H1 (cell line): Measurements from ENCODE around the gene DOCK9. TPM values are rescaled to one million over a fixed set of nuclear protein-coding genes. Genes with fewer than 3 reads are reported as not detected.

Experiments used
- CTCF ChIA-PET: fragments of 300-600 bp; sonication (Branson Sonifier 250); formaldehyde crosslinking; loops from one replicate; lab custom pipeline; 2021; ENCODE audit not compliant: partially characterized antibody; lab: Charles Lee
- POLR2A ChIA-PET: fragments of 300-600 bp; sonication (Branson Sonifier 250); formaldehyde crosslinking; loops from one replicate; lab custom pipeline; 2021; ENCODE audit warnings: inconsistent platforms; ENCODE audit not compliant: partially characterized antibody; lab: Charles Lee
- DNase-seq, 2 experiments: peaks; one replicate each; pipeline versions ENCODE4 v3.0.0 to v3.0.0-alpha.2; 2010 to 2022; ENCODE audit warnings: low spot score in 2 of 2, low read depth in 1 of 2, mixed read lengths in 1 of 2
- FAIRE-seq: peaks from 2 replicates; lab custom pipeline; 2011; peaks lifted over from hg19 to GRCh38; lab: Jason Lieb, UNC
- H2AFZ ChIP-seq: 2 replicates; pipeline ENCODE4 v1.8.1; 2012; ENCODE audit warnings: low read length, inconsistent platforms
- H2AK5ac ChIP-seq: 2 replicates; pipeline ENCODE4 v1.6.1; 2013; ENCODE audit warnings: low read depth, low read length
- H2BK120ac ChIP-seq: replicated peaks from 2 replicates; pipeline ENCODE3; 2013; ENCODE audit warnings: low read depth, low read length, inconsistent platforms
- H2BK12ac ChIP-seq: 2 replicates; pipeline ENCODE4 v1.6.1; 2013; ENCODE audit warnings: low read depth, low read length
- H2BK15ac ChIP-seq: 2 replicates; pipeline ENCODE4 v1.6.1; 2013; ENCODE audit warnings: low read length
- H2BK20ac ChIP-seq: 2 replicates; pipeline ENCODE4 v1.6.1; 2013; ENCODE audit warnings: low read length
- H2BK5ac ChIP-seq: 2 replicates; pipeline ENCODE4 v1.6.1; 2013; ENCODE audit warnings: low read depth, low read length
- H3K14ac ChIP-seq: 2 replicates; pipeline ENCODE4 v1.6.1; 2013; ENCODE audit warnings: inconsistent platforms; ENCODE audit not compliant: insufficient read length
- H3K18ac ChIP-seq: 2 replicates; pipeline ENCODE4 v1.6.1; 2013; ENCODE audit warnings: low read length; ENCODE audit errors: extremely low read depth
- H3K23ac ChIP-seq: 2 replicates; pipeline ENCODE4 v1.6.1; 2013; ENCODE audit warnings: inconsistent platforms; ENCODE audit not compliant: insufficient read length
- H3K23me2 ChIP-seq: 2 replicates; pipeline ENCODE4 v1.6.1; 2013; ENCODE audit warnings: low read depth, low read length
- H3K27ac ChIP-seq: 2 replicates; pipeline ENCODE4 v1.6.1; 2011; ENCODE audit warnings: low read depth, low read length, inconsistent platforms
- H3K27me3 ChIP-seq, 4 experiments: replicated peaks in 1 of 4; 1 replicate in 1 of 4; 2 replicates in 3 of 4; pipeline versions ENCODE4 v1.6.1 to v1.8.1; 2011 to 2013; ENCODE audit warnings: low read length in 3 of 4, mild to moderate bottlenecking in 3 of 4, inconsistent platforms in 2 of 4, mixed read lengths in 2 of 4, moderate library complexity in 1 of 4; ENCODE audit not compliant: control insufficient read depth in 3 of 4, insufficient read depth in 3 of 4; ENCODE audit errors: extremely low read depth in 1 of 4
- H3K36me3 ChIP-seq, 4 experiments: 2 replicates each; pipeline versions ENCODE4 v1.6.1 to v1.8.1; 2011 to 2013; ENCODE audit warnings: mild to moderate bottlenecking in 4 of 4, low read length in 3 of 4, moderate library complexity in 2 of 4, control low read depth in 1 of 4, inconsistent platforms in 1 of 4; ENCODE audit not compliant: insufficient read depth in 4 of 4, control insufficient read depth in 2 of 4
- H3K4ac ChIP-seq: replicated peaks from 2 replicates; pipeline ENCODE3; 2013; ENCODE audit warnings: low read length, low read depth, mixed read lengths, inconsistent platforms; ENCODE audit not compliant: insufficient read length
- H3K4me1 ChIP-seq, 4 experiments: replicated peaks in 1 of 4; 1 replicate in 1 of 4; 2 replicates in 3 of 4; pipeline versions ENCODE4 v1.6.1 to v1.8.1; 2011 to 2013; ENCODE audit warnings: low read length in 3 of 4, inconsistent platforms in 2 of 4, mixed read lengths in 1 of 4; ENCODE audit not compliant: insufficient read depth in 4 of 4, control insufficient read depth in 3 of 4
- H3K4me2 ChIP-seq, 2 experiments: 2 replicates each; pipeline versions ENCODE4 v1.6.1 to v1.8.1; 2011 to 2013; ENCODE audit warnings: low read depth in 2 of 2, low read length in 2 of 2, control low read depth in 1 of 2, inconsistent platforms in 1 of 2, mild to moderate bottlenecking in 1 of 2; ENCODE audit not compliant: insufficient read depth in 1 of 2
- H3K4me3 ChIP-seq, 4 experiments: fragments of 200-600, 300-600 bp in 1 of 4; sonication (generic), shearing (Covaris generic), sonication (Bioruptor Twin) in 1 of 4; 2 replicates each; pipeline versions ENCODE4 v1.5.1 to v1.8.1; 2011 to 2016; ENCODE audit warnings: low read length in 4 of 4, low read depth in 3 of 4, control low read depth in 2 of 4, inconsistent platforms in 2 of 4, mild to moderate bottlenecking in 2 of 4, mixed read lengths in 1 of 4, moderate library complexity in 1 of 4; ENCODE audit not compliant: insufficient read depth in 2 of 4; ENCODE audit errors: extremely low read depth in 1 of 4
- H3K56ac ChIP-seq: replicated peaks from 2 replicates; pipeline ENCODE3; 2013; ENCODE audit warnings: low read depth, mild to moderate bottlenecking, mixed read lengths, low read length, inconsistent platforms; ENCODE audit not compliant: insufficient read length
- H3K79me1 ChIP-seq: 2 replicates; pipeline ENCODE4 v1.6.1; 2013; ENCODE audit warnings: low read depth, low read length, control low read depth
- H3K79me2 ChIP-seq, 2 experiments: 2 replicates each; pipeline versions ENCODE4 v1.6.1 to v1.8.1; 2012 to 2013; ENCODE audit warnings: low read length in 2 of 2, mild to moderate bottlenecking in 2 of 2, inconsistent platforms in 1 of 2; ENCODE audit not compliant: insufficient read depth in 2 of 2, control insufficient read depth in 1 of 2
- H3K9ac ChIP-seq, 4 experiments: replicated peaks in 1 of 4; 1 replicate in 1 of 4; 2 replicates in 3 of 4; pipeline versions ENCODE4 v1.6.1 to v1.8.1; 2011 to 2013; ENCODE audit warnings: low read depth in 3 of 4, low read length in 3 of 4, control low read depth in 2 of 4, mild to moderate bottlenecking in 2 of 4, moderate library complexity in 2 of 4, inconsistent platforms in 1 of 4; ENCODE audit errors: extremely low read depth in 1 of 4
- H3K9me3 ChIP-seq, 2 experiments: 2 replicates each; pipeline versions ENCODE4 v1.6.1 to v1.8.1; 2012 to 2013; ENCODE audit warnings: mild to moderate bottlenecking in 2 of 2, moderate library complexity in 2 of 2, control low read depth in 1 of 2, inconsistent platforms in 1 of 2, low read depth in 1 of 2, low read length in 1 of 2, mixed read lengths in 1 of 2; ENCODE audit not compliant: insufficient read depth in 2 of 2
- H4K20me1 ChIP-seq, 2 experiments: replicated peaks in 1 of 2; 2 replicates each; pipeline versions ENCODE3 to v1.8.1; 2011 to 2013; ENCODE audit warnings: inconsistent platforms in 2 of 2, low read length in 2 of 2, mild to moderate bottlenecking in 1 of 2; ENCODE audit not compliant: insufficient read depth in 2 of 2, control insufficient read depth in 1 of 2
- H4K5ac ChIP-seq: 2 replicates; pipeline ENCODE4 v1.6.1; 2013; ENCODE audit warnings: low read length, low read depth, mixed read lengths, inconsistent platforms; ENCODE audit not compliant: insufficient read length
- H4K8ac ChIP-seq: 2 replicates; pipeline ENCODE4 v1.8.0; 2013; ENCODE audit warnings: mild to moderate bottlenecking, moderate library complexity, low read length, inconsistent platforms; ENCODE audit not compliant: insufficient read depth; ENCODE audit errors: extremely low read depth
- H4K91ac ChIP-seq: replicated peaks from 2 replicates; pipeline ENCODE3; 2013; ENCODE audit warnings: low read length, mixed read lengths, inconsistent platforms; ENCODE audit not compliant: insufficient read length
- EP300 ChIP-seq, 2 experiments: IDR thresholded peaks; 1 replicate in 1 of 2; 2 replicates in 1 of 2; pipeline ENCODE4 v1.6.1; 2011 to 2012; ENCODE audit warnings: low read depth in 2 of 2, low read length in 2 of 2, mild to moderate bottlenecking in 2 of 2, borderline replicate concordance in 1 of 2, inconsistent platforms in 1 of 2, moderate library complexity in 1 of 2
- FOSL1 ChIP-seq: IDR thresholded peaks from 2 replicates; pipeline ENCODE4 v1.6.1; 2011; ENCODE audit warnings: mild to moderate bottlenecking, low read depth, low read length, moderate library complexity; ENCODE audit not compliant: insufficient read depth
- HDAC6 ChIP-seq: IDR thresholded peaks from one replicate; pipeline ENCODE4 v1.7.1; 2012; ENCODE audit warnings: low read depth, mild to moderate bottlenecking, inconsistent platforms, low read length, moderate library complexity
- MAFK ChIP-seq: IDR thresholded peaks from 2 replicates; pipeline ENCODE4 v1.6.1; 2012; ENCODE audit warnings: low read depth, mild to moderate bottlenecking, improper control_type of control experiment, low read length
- PHF8 ChIP-seq: fragments of 200-600 bp; sonication (generic); conservative IDR thresholded peaks from 2 replicates; pipeline ENCODE4 v1.7.1; 2012; ENCODE audit warnings: low read depth, mild to moderate bottlenecking, inconsistent platforms, low read length, moderate library complexity
- RXRA ChIP-seq: IDR thresholded peaks from 2 replicates; pipeline ENCODE4 v1.6.1; 2011; ENCODE audit warnings: low read depth, mild to moderate bottlenecking, low read length, moderate library complexity; ENCODE audit not compliant: insufficient read depth
- SIRT6 ChIP-seq: IDR thresholded peaks from one replicate; pipeline ENCODE4 v1.7.1; 2012; ENCODE audit warnings: low read length, inconsistent platforms
- SP1 ChIP-seq: IDR thresholded peaks from 2 replicates; pipeline ENCODE4 v1.6.1; 2011; ENCODE audit warnings: low read depth, low read length
- SUZ12 ChIP-seq: fragments of 200-600 bp; sonication (generic); IDR thresholded peaks from 2 replicates; pipeline ENCODE4 v1.6.1; 2012; ENCODE audit warnings: mild to moderate bottlenecking, inconsistent platforms, low read length, moderate library complexity, mixed read lengths
- TAF7 ChIP-seq: optimal IDR thresholded peaks from 2 replicates; pipeline ENCODE3; 2011; ENCODE audit warnings: low read depth, mild to moderate bottlenecking, inconsistent platforms, low read length, moderate library complexity, borderline replicate concordance
- WGBS, 2 experiments: shearing (Covaris generic) in 1 of 2; methylation state at CpG; one replicate each; pipeline versions ENCODE4 v1.1.6 to v1.1.7; 2013 to 2015; ENCODE audit warnings: low lambda C conversion rate in 2 of 2, mixed read lengths in 2 of 2, inconsistent platforms in 1 of 2, low coverage in 1 of 2, missing lambda C conversion rate in 1 of 2; ENCODE audit not compliant: insufficient replicate concordance in 2 of 2, insufficient coverage in 1 of 2, insufficient read length in 1 of 2; ENCODE audit errors: extremely low coverage in 1 of 2, missing lambda C conversion rate in 1 of 2; 5-methylcytosine and 5-hydroxymethylcytosine counted together
- polyA plus RNA-seq, 7 experiments: library from polyadenylated mRNA; depleted of rRNA in 3 of 7; stranded (reverse) in 5 of 7; unstranded in 2 of 7; fragments of >200 nt in 5 of 7; fragments of 200-250 nt in 2 of 7; gene quantifications; 1 replicate in 5 of 7; 2 replicates in 1 of 7; 4 replicates in 1 of 7; pipeline versions ENCODE4 v1.2.1 to v1.2.3, GENCODE V29; 2011 to 2013; ENCODE audit warnings: missing spikeins in 2 of 7, mixed read lengths in 2 of 7
- total RNA-seq: library from RNA; stranded (reverse); fragmentation: NEBNext Ultra II Directional; extraction: Animal tissue kit (Norgen Biotek cat#: 25700); gene quantifications from 2 replicates; pipeline ENCODE4 v1.2.1, GENCODE V29; 2021
- TF ChIP-seq, protein P1 (sequence below): IDR thresholded peaks from 2 replicates; pipeline ENCODE4 v1.6.1; 2011; ENCODE audit warnings: low read length, improper control_type of control experiment

Gene DOCK9
- total and polyA plus RNA-seq, 2 of the 8 experiments (the other 6 are each of a cell fraction or from before 2014, with no cell fraction given), result 21.6 to 31.5 TPM

DNA sequence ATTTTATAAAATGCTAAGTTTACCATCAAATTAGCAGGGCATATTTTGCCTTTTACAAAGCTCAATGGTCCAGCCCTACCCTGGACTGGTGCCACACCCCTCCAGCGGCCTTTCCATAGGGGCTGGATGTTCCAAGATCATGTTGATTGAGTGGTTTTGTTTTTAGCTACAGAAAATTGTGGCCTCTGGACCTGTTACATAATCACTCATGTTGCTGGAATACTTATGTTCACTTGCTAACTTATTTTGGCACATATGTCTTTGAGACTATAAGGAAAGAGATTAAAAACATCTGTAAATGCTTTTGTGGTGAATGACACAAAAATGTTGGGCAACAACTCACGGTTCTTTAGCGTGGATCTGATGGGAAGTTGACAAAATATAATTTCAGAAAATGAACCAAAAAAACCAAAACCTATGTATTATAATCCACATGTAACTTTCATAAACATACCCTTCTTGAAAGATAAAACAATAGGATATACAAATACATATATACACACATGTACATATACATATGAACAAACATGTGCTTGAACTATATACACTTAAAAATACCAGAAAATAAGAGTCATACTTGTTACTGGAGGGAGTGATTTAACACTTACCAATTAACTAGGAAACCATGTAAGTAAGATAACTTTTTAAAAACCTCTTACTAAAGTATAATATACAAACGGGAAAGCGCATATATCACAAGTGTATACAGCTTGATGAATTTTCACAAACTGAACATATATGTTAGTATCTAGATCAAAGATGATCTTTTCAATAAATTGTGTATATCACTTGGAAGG lies 178.8 kb downstream of the DOCK9 start:
- H4K8ac ChIP-seq, result no peak overlapping the region
- H3K36me3 ChIP-seq, result no peaks in the 10 kb centered on the region
- ChIA-PET POLR2A (no interaction called here), CTCF (interaction anchor here (0.5 to 2.8 kb wide), 7 partner anchors 28 to 451 kb away, joined by 3 to 9 read pairs (median 3); no protein-coding TSS in a partner anchor)
- H4K5ac ChIP-seq, result no peak overlapping the region
- no peak overlapping the region for H3K27ac ChIP-seq
- H4K91ac ChIP-seq, result no peak overlapping the region
- H3K4ac ChIP-seq, result no peak overlapping the region
- no peak overlapping the region for H3K4me3 ChIP-seq
- H3K4me1 ChIP-seq, result no peaks in the 10 kb centered on the region
- no peak overlapping the region for H2BK15ac ChIP-seq
- no peaks in the 10 kb centered on the region for H3K27me3 ChIP-seq
- H2AK5ac ChIP-seq, result no peak overlapping the region
- H2BK120ac ChIP-seq, result no peak overlapping the region
- no peak overlapping the region for H3K18ac ChIP-seq
- H2AFZ ChIP-seq, result no peak overlapping the region
- H2BK20ac ChIP-seq, result no peak overlapping the region
- H3K9ac ChIP-seq, result no peak overlapping the region
- FAIRE-seq (no peak), DNase-seq (no peak)
- H3K14ac ChIP-seq, result no peak overlapping the region
- H3K4me2 ChIP-seq, result no peak overlapping the region
- peaks cover 2% of the 10 kb centered on the region; the same call in 1 of the 2 replicates for H3K79me1 ChIP-seq
- H3K79me2 ChIP-seq, result no peaks in the 10 kb centered on the region
- no peaks in the 10 kb centered on the region for H4K20me1 ChIP-seq
- no peak overlapping the region for H3K56ac ChIP-seq
- no peaks in the 10 kb centered on the region for H3K9me3 ChIP-seq
- no peaks in the 10 kb centered on the region for H3K23me2 ChIP-seq
- H2BK12ac ChIP-seq, result no peak overlapping the region
- no peak overlapping the region for H3K23ac ChIP-seq
- no peak overlapping the region for H2BK5ac ChIP-seq
- WGBS, 2 experiments, result 96% methylated on average over 5 of the region's 5 CpGs; no CpG with 5 or more reads in 1 of the 2 experiments
- TF ChIP-seq EP300 (IDR thresholded peaks at IDR 0.05; ENCODE audit: borderline replicate concordance in 1 of 2, low read depth in 2 of 2, low read length in 2 of 2), result no peak
- no peak for TF ChIP-seq PHF8
- no peak for TF ChIP-seq HDAC6
- no peak for TF ChIP-seq SUZ12
- no peak for TF ChIP-seq RXRA
- TF ChIP-seq SIRT6, result no peak
- no peak for TF ChIP-seq MAFK
- no peak for TF ChIP-seq TAF7
- TF ChIP-seq FOSL1, result no peak
- TF ChIP-seq SP1, result no peak
- TF ChIP-seq, protein P1, sequence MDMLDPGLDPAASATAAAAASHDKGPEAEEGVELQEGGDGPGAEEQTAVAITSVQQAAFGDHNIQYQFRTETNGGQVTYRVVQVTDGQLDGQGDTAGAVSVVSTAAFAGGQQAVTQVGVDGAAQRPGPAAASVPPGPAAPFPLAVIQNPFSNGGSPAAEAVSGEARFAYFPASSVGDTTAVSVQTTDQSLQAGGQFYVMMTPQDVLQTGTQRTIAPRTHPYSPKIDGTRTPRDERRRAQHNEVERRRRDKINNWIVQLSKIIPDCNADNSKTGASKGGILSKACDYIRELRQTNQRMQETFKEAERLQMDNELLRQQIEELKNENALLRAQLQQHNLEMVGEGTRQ, result no peak
